NCI-H1694 treated with DMSO at 0.1 percent for 48 hours (cell line): ENCODE results near the gene KIF6.
"Not testable (repeated sequence)": the region's sequence is repeated elsewhere in the genome, so short reads cannot be mapped to it uniquely, and the experiment has no call there.

Source experiments
- DNase-seq: peaks from one replicate; lab custom pipeline; 2025; lab: John Stamatoyannopoulos, UW

The KIF6 gene

GRCh38 chr6:39724787-39725631 is at the start of gene KIF6:
Gene KIF6, minus strand, starts transcription at chr6:39725408. Its CDS starts 98 bp downstream, at chr6:39725310.
- DNase-seq, result peak; percentile 68

- no peak for DNase-seq
Observed at GRCh38 chr6:39773782-39774181, 48.6 kb upstream of the KIF6 start.

GRCh38 chr6:39772559-39773273 is 47.5 kb upstream of the KIF6 start:
- no peak for DNase-seq

- DNase-seq, result peak; percentile 25
Observed at GRCh38 chr6:39770446-39770845, 45.2 kb upstream of the KIF6 start.

- no peak for DNase-seq
Observed at GRCh38 chr6:39769012-39769411, 43.8 kb upstream of the KIF6 start.

GRCh38 chr6:39765508-39766065 is 40.4 kb upstream of the KIF6 start:
- DNase-seq, result no peak

- DNase-seq, result no peak
Observed at GRCh38 chr6:39760226-39760952, 35.2 kb upstream of the KIF6 start.

- DNase-seq, result no peak
Observed at GRCh38 chr6:39758905-39759605, 33.8 kb upstream of the KIF6 start.

- DNase-seq, result no peak
Observed at GRCh38 chr6:39756582-39756981, 31.4 kb upstream of the KIF6 start.

GRCh38 chr6:39755231-39755630 is 30.0 kb upstream of the KIF6 start:
- no peak for DNase-seq

- no peak for DNase-seq
Observed at GRCh38 chr6:39754514-39755115, 29.4 kb upstream of the KIF6 start.

- DNase-seq, result no peak
Observed at GRCh38 chr6:39753725-39754045, 28.5 kb upstream of the KIF6 start.

GRCh38 chr6:39752835-39753724 is 27.9 kb upstream of the KIF6 start:
- DNase-seq, result no peak

GRCh38 chr6:39746795-39747194 is 21.6 kb upstream of the KIF6 start:
- no peak for DNase-seq

GRCh38 chr6:39733704-39734103 is 8.5 kb upstream of the KIF6 start:
- no peak for DNase-seq

GRCh38 chr6:39731565-39731964 is 6.4 kb upstream of the KIF6 start:
- peak; percentile 2 for DNase-seq

GRCh38 chr6:39729945-39730344 is 4.7 kb upstream of the KIF6 start:
- no peak for DNase-seq

- no peak for DNase-seq
Observed at GRCh38 chr6:39725632-39725997, 407 bp upstream of the KIF6 start.

GRCh38 chr6:39723350-39723749 is 1.9 kb downstream of the KIF6 start:
- not testable (repeated sequence) for DNase-seq

- DNase-seq, result no peak
Observed at GRCh38 chr6:39714802-39715201, 10.4 kb downstream of the KIF6 start.
